Measurements from ENCODE around the gene VILL. TPM values are rescaled to one million over a fixed set of nuclear protein-coding genes. Genes with fewer than 3 reads are reported as not detected.
A peak's percentile ranks its signal among the peaks of the same experiment; 100 is the strongest.

VILL gene
- total and polyA plus RNA-seq, 10 of the 15 experiments (the other 5 are each of a cell fraction or from before 2014, with no cell fraction given), result 0.15 to 5.4 (median 2.1) TPM; not detected in 1

- H3K27ac ChIP-seq (ENCODE audit: control insufficient read depth, insufficient read depth), result no peak overlapping the region
- H3K36me3 ChIP-seq (ENCODE audit: control insufficient read depth in 2 of 2, insufficient read depth in 2 of 2, low read length in 1 of 2), result no peaks in the 10 kb centered on the region
- ChIA-PET POLR2A (no interaction called here), SMC1A (ENCODE audit: uncharacterized antibody, unreplicated experiment) (no interaction called here), RAD21 (ENCODE audit: unreplicated experiment) (no interaction called here), CTCF (no interaction called here)
- DNase-seq (ENCODE audit: low read depth, low spot score) (no peak), ATAC-seq (peak; percentile 23), FAIRE-seq (no peak)
- BruUV-seq (replicated peaks), result no TSS peak
- no peaks in the 10 kb centered on the region for H3K79me2 ChIP-seq (ENCODE audit: control insufficient read depth, insufficient read depth, low read length)
- intact Hi-C loops (cut with micrococcal nuclease; ENCODE audit: unreplicated experiment), result no loop called here
- no peak overlapping the region for H2AFZ ChIP-seq (ENCODE audit: control insufficient read depth, low read depth, low read length)
- no peak overlapping the region for H3K9ac ChIP-seq (ENCODE audit: control insufficient read depth, insufficient read depth, low read length)
- H3K9me3 ChIP-seq (replicated peaks; ENCODE audit: control insufficient read depth, insufficient read depth, low read length), result no peaks in the 10 kb centered on the region
- H3K27me3 ChIP-seq (replicated peaks in 1 of 2; ENCODE audit: control insufficient read depth in 2 of 2, insufficient read depth in 2 of 2, low read length in 1 of 2), result peaks cover 8 to 17% of the 10 kb centered on the region in 2 experiments
- 30% methylated on average over 9 of the region's 9 CpGs for WGBS (ENCODE audit: insufficient coverage, insufficient replicate concordance, low lambda C conversion rate, missing lambda C conversion rate)
- no peaks in the 10 kb centered on the region for H4K20me1 ChIP-seq (ENCODE audit: control insufficient read depth, insufficient read depth)
- TF ChIP-seq ZNF274 (IDR thresholded peaks at IDR 0.05; ENCODE audit: insufficient read depth, insufficient read length) (no peak), SREBF1 (IDR thresholded peaks at IDR 0.05; ENCODE audit: low read length) (no peak), NRF1 (conservative IDR thresholded peaks at IDR 0.05; ENCODE audit: low read depth, low read length) (no peak), CBFB (IDR thresholded peaks at IDR 0.05; ENCODE audit: low read depth) (no peak), RUNX3 (IDR thresholded peaks at IDR 0.05; ENCODE audit: low read length) (no peak), EGR1 (IDR thresholded peaks at IDR 0.05; ENCODE audit: borderline replicate concordance in 1 of 2, low read depth in 2 of 2, low read length in 2 of 2) (no peak), HDGF (IDR thresholded peaks at IDR 0.05) (no peak), NR2C2 (IDR thresholded peaks at IDR 0.05; ENCODE audit: borderline replicate concordance, control insufficient read depth, insufficient read length, low read depth) (no peak), POLR2AphosphoS5 (IDR thresholded peaks at IDR 0.05; ENCODE audit: low read length) (no peak), CREM (IDR thresholded peaks at IDR 0.05; ENCODE audit: low read depth) (no peak)
- H3K4me2 ChIP-seq (ENCODE audit: control insufficient read depth, insufficient read depth), result no peak overlapping the region
- H3K4me1 ChIP-seq (ENCODE audit: control insufficient read depth, insufficient read depth, low read length), result no peaks in the 10 kb centered on the region
- in situ Hi-C loops (cut with MboI), result no loop called here
- no peak overlapping the region for H3K4me3 ChIP-seq
Measured at GRCh38 chr3:38031022-38031994, 40.7 kb downstream of the VILL start.
